Lung microvascular endothelial cell (primary cell): Measurements from ENCODE around the gene SKIC2. TPM values are rescaled to one million over a fixed set of nuclear protein-coding genes. Genes with fewer than 3 reads are reported as not detected.
"Not testable (repeated sequence)": the region's sequence is repeated elsewhere in the genome, so short reads cannot be mapped to it uniquely, and the experiment has no call there.

Experiments used
- DNase-seq, 2 donors: peaks; one replicate each; pipeline versions ENCODE4 v3.0.0 to v3.0.0-alpha.2; 2010; ENCODE audit warnings: low read depth in 2 of 2
- total RNA-seq: library from RNA; depleted of rRNA; stranded (reverse); fragments of >200 nt; gene quantifications from 2 replicates; pipeline ENCODE4 v1.2.1, GENCODE V29; 2014

SKIC2 gene
- total RNA-seq, 1 donor from 2014 or later, result 30.2 TPM

GRCh38 chr6:32003301-32003700, 44.3 kb downstream of the SKIC2 start:
- not testable (repeated sequence) for DNase-seq

DNA sequence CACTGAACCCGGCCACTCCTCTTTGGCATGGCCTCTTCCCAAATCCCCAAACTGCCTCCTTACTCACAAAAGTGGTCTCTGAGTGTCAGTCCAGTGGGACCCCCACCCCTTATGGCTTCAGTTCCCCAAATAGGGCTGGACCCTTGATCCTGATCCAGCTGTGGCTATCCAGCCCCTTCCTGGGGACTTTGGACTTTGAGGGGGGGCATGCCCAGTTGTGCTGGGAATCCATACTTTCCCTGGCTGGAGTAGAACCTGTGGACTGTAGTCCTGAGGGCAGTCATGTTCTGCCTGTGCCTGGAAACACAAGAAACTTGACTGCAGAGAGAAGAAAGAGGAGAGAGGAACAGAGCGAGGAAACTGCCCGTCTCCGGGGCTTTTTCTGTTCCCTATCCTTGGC, 45.4 kb downstream of the SKIC2 start:
- not testable (repeated sequence) for DNase-seq

DNA sequence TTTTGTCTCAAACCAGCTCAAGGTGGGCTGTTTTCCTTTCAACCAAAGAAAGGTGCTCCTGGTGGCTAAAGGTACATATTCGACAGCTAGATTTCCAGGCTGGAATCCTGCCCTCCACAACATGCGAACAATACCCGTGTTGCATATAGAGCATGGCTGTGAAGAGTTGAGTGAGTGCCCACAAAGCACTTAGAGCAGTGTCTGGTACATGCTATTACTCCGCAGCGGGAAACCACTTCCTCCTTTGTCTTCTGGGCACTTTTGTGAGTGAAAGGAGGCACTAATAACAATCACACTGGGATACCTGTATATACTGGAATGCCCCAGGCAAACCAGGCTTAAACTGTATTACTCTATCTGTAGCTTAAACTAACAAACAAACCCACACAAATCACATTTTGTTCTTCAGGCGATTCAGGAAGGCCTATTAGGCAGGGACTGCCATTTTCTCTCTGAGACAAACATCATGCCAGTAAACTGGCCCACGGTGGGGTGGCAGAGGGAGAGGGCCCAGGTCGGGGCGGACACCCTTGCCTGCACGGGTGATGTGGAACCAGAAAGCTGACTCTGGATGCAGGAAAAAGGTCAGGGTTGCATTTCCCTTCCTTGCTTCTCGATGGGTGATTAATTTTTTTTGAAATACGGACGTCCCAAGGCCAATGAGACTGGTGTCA, 46.0 kb downstream of the SKIC2 start:
- DNase-seq, result not testable (repeated sequence)

DNA sequence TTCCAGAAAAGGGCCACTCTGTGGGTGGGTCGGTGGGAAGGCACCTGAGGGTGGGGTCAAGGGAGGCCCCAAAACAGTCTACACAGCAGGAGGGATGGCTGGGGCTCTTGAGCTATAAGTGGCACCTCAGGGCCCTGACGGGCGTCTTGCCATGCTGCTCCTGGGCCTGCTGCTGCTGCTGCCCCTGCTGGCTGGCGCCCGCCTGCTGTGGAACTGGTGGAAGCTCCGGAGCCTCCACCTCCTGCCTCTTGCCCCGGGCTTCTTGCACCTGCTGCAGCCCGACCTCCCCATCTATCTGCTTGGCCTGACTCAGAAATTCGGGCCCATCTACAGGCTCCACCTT, 46.5 kb downstream of the SKIC2 start:
- DNase-seq, result peak in 1 of 2 donors; percentile 0

DNA sequence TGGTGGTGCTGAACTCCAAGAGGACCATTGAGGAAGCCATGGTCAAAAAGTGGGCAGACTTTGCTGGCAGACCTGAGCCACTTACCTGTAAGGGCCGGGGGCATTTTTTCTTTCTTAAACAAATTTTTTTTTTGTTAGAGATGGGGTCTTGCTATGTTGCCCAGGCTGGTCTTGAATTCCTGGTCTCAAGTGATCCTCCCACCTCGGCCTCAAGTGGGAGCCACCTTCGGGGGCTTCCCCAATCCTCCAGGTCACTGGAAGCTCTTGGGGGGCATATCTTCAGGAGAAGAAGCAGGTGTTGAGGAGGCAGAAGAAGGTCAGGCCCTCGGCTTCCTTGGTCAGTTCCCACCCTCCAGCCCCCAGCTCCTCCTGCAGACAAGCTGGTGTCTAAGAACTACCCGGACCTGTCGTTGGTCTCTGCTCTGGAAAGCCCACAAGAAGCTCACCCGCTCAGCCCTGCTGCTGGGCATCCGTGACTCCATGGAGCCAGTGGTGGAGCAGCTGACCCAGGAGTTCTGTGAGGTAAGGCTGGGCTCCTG, 47.1 kb downstream of the SKIC2 start:
- DNase-seq, result peak in 1 of 2 donors; percentile 0

DNA sequence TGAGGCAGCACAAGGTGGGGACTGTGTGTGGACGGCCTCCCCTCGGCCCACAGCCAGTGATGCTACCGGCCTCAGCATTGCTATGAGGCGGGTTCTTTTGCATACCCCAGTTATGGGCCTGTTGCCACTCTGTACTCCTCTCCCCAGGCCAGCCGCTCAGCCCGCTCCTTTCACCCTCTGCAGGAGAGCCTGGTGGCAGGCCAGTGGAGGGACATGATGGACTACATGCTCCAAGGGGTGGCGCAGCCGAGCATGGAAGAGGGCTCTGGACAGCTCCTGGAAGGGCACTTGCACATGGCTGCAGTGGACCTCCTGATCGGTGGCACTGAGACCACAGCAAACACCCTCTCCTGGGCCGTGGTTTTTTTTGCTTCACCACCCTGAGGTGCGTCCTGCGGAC, 48.1 kb downstream of the SKIC2 start:
- DNase-seq, result not testable (repeated sequence)

DNA sequence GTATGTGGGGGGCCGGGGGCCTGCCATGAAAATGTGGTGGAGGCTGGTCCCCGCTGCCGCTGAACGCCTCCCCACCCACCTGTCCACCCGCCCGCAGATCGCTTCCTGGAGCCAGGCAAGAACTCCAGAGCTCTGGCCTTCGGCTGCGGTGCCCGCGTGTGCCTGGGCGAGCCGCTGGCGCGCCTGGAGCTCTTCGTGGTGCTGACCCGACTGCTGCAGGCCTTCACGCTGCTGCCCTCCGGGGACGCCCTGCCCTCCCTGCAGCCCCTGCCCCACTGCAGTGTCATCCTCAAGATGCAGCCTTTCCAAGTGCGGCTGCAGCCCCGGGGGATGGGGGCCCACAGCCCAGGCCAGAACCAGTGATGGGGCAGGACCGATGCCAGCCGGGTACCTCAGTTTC, 49.1 kb downstream of the SKIC2 start:
- not testable (repeated sequence) for DNase-seq

GRCh38 chr6:32008616-32009015, 49.6 kb downstream of the SKIC2 start:
- DNase-seq, result peak in 1 of 2 donors; percentile 0

GRCh38 chr6:32009537-32009936, 50.6 kb downstream of the SKIC2 start:
- DNase-seq, result not testable (repeated sequence)

DNA sequence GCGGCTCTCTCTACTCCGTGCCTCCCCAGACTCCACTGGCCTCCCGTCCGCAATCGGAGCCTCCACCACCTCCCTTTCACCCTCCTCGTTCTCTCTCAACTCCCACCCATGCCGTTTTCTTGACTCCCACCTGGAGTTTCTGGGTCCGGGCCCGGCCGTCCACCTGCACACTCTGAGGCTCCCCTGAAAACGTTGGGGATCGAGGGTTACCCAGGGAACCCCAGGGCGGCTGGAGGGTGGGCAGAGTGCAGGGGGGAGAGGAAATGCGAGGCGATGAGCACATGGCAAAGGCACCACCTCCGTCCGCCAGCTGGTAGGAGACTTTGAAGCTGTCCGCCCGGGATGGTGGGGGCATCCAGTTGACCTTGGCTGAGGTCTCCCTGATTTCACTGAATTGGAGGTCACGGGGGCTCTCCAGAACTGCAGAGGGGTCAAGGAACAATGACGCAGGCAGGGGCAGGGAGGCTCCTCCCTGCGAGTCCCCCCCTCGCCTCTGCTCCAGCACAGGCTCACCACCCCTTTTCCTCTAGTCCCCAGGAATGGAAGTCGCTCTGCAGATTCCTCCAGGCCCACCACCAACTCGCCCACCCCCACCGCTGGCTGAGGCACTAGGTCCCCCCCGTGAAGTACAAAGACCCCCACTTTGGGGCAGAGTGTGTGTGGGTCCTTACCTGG, 52.0 kb downstream of the SKIC2 start:
- not testable (repeated sequence) for DNase-seq

- DNase-seq, result not testable (repeated sequence)
Observed at GRCh38 chr6:32012941-32013617, 54.1 kb downstream of the SKIC2 start.

DNA sequence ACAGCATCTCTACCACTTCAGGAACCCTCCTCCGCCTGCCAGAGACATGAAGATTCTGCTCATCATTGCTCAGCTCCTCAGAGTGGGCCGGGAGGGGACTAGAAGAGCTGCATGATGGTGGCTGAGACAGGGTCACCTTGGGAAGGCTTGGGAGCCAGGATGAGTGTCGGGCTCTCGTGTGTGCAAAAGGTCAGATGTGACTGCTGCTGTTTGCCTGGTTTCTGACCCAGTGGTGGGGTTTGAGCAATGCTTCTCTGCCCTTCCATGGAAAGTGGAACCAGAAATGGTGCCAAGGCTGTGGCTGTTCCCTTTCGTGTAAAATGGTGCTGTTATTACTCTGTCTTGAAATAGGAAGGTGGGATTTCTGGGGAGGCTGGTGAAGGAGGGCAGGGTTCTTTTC, 54.8 kb downstream of the SKIC2 start:
- DNase-seq, result not testable (repeated sequence)

DNA sequence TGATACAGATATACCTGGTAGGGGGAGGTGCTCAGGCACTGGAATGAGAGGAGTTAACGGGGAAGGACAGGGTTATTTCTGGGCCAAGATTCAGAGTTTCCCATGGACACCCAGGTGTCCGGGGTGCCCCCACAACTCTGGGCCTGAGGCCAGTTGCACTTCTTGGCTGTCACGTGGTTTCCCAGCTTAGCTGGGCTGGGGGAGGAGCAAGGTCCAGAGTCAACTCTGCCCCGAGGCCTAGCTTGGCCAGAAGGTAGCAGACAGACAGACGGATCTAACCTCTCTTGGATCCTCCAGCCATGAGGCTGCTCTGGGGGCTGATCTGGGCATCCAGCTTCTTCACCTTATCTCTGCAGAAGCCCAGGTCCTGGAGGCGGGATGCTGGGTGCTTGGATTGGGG, 55.6 kb downstream of the SKIC2 start, which contains the start of gene C4B:
Gene C4B (plus strand): TSS at position 249 of the 400 bp plus-strand sequence. CDS start 51 bp downstream, at position 300.
- DNase-seq, result not testable (repeated sequence)

Other genes starting within 250 kb of the SKIC2 start
- gene LY6G6D, start 243.8 kb upstream of the SKIC2 start, total RNA-seq, result not detected in 2 replicates
- gene LY6G6C, start 237.4 kb upstream of the SKIC2 start, total RNA-seq, result not detected in 2 replicates
- gene MPIG6B, start 235.8 kb upstream of the SKIC2 start, total RNA-seq, result not detected in 2 replicates
- 109 and 159 TPM in 2 replicates for gene DDAH2, start 229.9 kb upstream of the SKIC2 start, total RNA-seq
- 469 and 552 TPM in 2 replicates for gene CLIC1, start 222.6 kb upstream of the SKIC2 start, total RNA-seq
- 1.4 and 2.6 TPM in 2 replicates for gene MSH5, start 219.2 kb upstream of the SKIC2 start, total RNA-seq
- 1.6 and 2.0 TPM in 2 replicates for gene SAPCD1, start 196.5 kb upstream of the SKIC2 start, total RNA-seq
- gene VWA7, start 181.8 kb upstream of the SKIC2 start, total RNA-seq, result under 0.01 and 0.40 TPM in 2 replicates
- gene VARS1, start 163.4 kb upstream of the SKIC2 start, total RNA-seq, result 36.3 and 39.0 TPM in 2 replicates
- 29.2 and 29.8 TPM in 2 replicates for gene LSM2, start 152.2 kb upstream of the SKIC2 start, total RNA-seq
- 0.87 and 1.8 TPM in 2 replicates for gene HSPA1L, start 143.9 kb upstream of the SKIC2 start, total RNA-seq
- gene HSPA1A, start 143.6 kb upstream of the SKIC2 start, total RNA-seq, result 40.8 and 93.3 TPM in 2 replicates
- gene HSPA1B, start 131.4 kb upstream of the SKIC2 start, total RNA-seq, result 23.8 and 30.2 TPM in 2 replicates
- gene NEU1, start 96.4 kb upstream of the SKIC2 start, total RNA-seq, result 41.2 and 50.0 TPM in 2 replicates
- gene SLC44A4, start 80.2 kb upstream of the SKIC2 start, total RNA-seq, result not detected in 2 replicates
- gene EHMT2, start 61.5 kb upstream of the SKIC2 start, total RNA-seq, result 25.7 and 28.0 TPM in 2 replicates
- 2.2 and 3.6 TPM in 2 replicates for gene ZBTB12, start 57.1 kb upstream of the SKIC2 start, total RNA-seq
- gene C2, start 31.5 kb upstream of the SKIC2 start, total RNA-seq, result under 0.01 TPM in 1 of 2 replicates, not detected in the other
- 0.44 and 0.60 TPM in 2 replicates for gene CFB, start 13.1 kb upstream of the SKIC2 start, total RNA-seq
- 54.3 and 55.8 TPM in 2 replicates for gene NELFE, start 204 bp upstream of the SKIC2 start, total RNA-seq
- 5.9 and 10.1 TPM in 2 replicates for gene DXO, start 13.0 kb downstream of the SKIC2 start, total RNA-seq
- 0.44 and 1.8 TPM in 2 replicates for gene C4A, start 22.9 kb downstream of the SKIC2 start, total RNA-seq
- gene C4B, start 55.6 kb downstream of the SKIC2 start, total RNA-seq, result 0.44 and 1.4 TPM in 2 replicates
- gene CYP21A2, start 79.2 kb downstream of the SKIC2 start, total RNA-seq, result not detected in 2 replicates
- gene TNXB, start 150.2 kb downstream of the SKIC2 start, total RNA-seq, result 0.44 and 4.2 TPM in 2 replicates
- 9.6 and 11.5 TPM in 2 replicates for gene ATF6B, start 169.1 kb downstream of the SKIC2 start, total RNA-seq
- 4.0 and 5.0 TPM in 2 replicates for gene FKBPL, start 171.1 kb downstream of the SKIC2 start, total RNA-seq
- 0.20 TPM in 1 of 2 replicates, not detected in the other for gene PRRT1, start 192.8 kb downstream of the SKIC2 start, total RNA-seq
- gene PPT2, start 195.0 kb downstream of the SKIC2 start, total RNA-seq, result 26.8 and 53.4 TPM in 2 replicates
- 0.65 and 1.2 TPM in 2 replicates for gene EGFL8, start 205.4 kb downstream of the SKIC2 start, total RNA-seq
- 8.3 and 11.9 TPM in 2 replicates for gene AGPAT1, start 216.9 kb downstream of the SKIC2 start, total RNA-seq
- 38.6 and 57.1 TPM in 2 replicates for gene RNF5, start 219.2 kb downstream of the SKIC2 start, total RNA-seq
- gene AGER, start 225.1 kb downstream of the SKIC2 start, total RNA-seq, result 0.22 and 0.60 TPM in 2 replicates
- 26.8 and 33.1 TPM in 2 replicates for gene PBX2, start 231.0 kb downstream of the SKIC2 start, total RNA-seq
- 6.2 and 7.0 TPM in 2 replicates for gene GPSM3, start 233.5 kb downstream of the SKIC2 start, total RNA-seq